Measurements from ENCODE around the gene IL22RA1.

GRCh38 chr1:24127134-24127800 lies 15.7 kb downstream of the IL22RA1 start:
- TF ChIP-seq CTCF (IDR thresholded peaks at IDR 0.05) (no peak), POLR2A (IDR thresholded peaks at IDR 0.05) (no peak)
